SK-N-MC (cell line): ENCODE measurements around the gene TIGIT.

ENCODE experiments used
- DNase-seq: peaks from one replicate; pipeline ENCODE4 v3.0.0-alpha.2; 2011; ENCODE audit warnings: low read depth, low spot score
- H3K27ac ChIP-seq: fragments of 200-600 bp; sonication (generic); 2 replicates; pipeline ENCODE4 v1.5.1; 2016; ENCODE audit warnings: mixed run types
- H3K36me3 ChIP-seq: fragments of 200-600 bp; sonication (generic); 2 replicates; pipeline ENCODE4 v1.6.1; 2017; ENCODE audit warnings: antibody characterized with exemption, low read length, mixed read lengths; ENCODE audit not compliant: insufficient read depth
- H3K4me3 ChIP-seq: fragments of 200-600 bp; sonication (generic); 2 replicates; pipeline ENCODE4 v1.5.1; 2016
- H3K9ac ChIP-seq: fragments of 200-600 bp; sonication (generic); 2 replicates; pipeline ENCODE4 v1.8.0; 2017; ENCODE audit warnings: mixed run types, mixed read lengths; ENCODE audit not compliant: insufficient read length
- H3K9me3 ChIP-seq: fragments of 200-600 bp; sonication (generic); 2 replicates; pipeline ENCODE4 v1.6.1; 2017; ENCODE audit warnings: low read depth, mild to moderate bottlenecking, antibody characterized with exemption, low read length, moderate library complexity, mixed read lengths
- EZH2 ChIP-seq: fragments of 200-600 bp; sonication (generic); IDR thresholded peaks from one replicate; pipeline ENCODE4 v1.6.1; 2017; ENCODE audit warnings: antibody characterized with exemption
- FOXP2 ChIP-seq: optimal IDR thresholded peaks from 2 replicates; pipeline ENCODE3; 2011; ENCODE audit warnings: mild to moderate bottlenecking, moderate library complexity; ENCODE audit not compliant: insufficient read depth; ENCODE audit errors: extremely low read length, control extremely low read depth
- POLR2AphosphoS5 ChIP-seq: IDR thresholded peaks from 2 replicates; pipeline ENCODE4 v1.6.1; 2012; ENCODE audit warnings: mild to moderate bottlenecking, low read depth, low read length, borderline replicate concordance

TIGIT gene

DNA sequence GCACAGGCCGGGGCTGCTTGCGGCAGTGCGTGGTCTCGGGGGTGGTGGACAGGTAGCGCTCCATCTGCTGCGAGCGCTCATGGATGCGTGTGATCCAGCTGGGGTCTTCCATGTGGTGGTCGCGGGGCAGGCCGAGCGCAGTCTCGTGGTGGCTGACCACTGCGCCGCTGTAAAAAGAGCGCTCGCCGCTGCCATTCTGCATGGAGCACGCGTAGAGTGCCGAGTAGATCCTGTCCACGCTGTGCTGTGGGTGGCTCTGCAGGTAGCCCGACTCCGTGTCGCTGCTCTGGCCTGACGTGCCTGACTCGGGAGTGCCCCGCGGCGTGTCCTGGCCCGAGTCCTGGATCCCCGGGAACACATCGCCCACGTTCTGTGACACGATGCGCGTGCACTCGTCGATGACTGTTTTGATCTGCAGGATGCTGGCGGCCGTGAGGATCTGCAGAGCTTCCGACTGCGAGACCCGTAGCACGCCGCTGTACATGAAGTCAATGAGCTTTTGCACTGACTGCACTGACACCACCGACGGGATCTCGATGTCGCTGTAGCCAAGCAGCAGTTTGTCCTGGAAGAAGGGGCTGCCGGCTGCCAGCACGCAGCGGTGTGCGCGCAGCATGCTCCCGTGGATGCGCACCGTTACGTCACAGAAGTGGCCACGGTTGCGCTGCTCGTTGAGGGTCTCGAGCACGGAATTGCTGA is 57.4 kb downstream of the TIGIT start:
- no peak for DNase-seq
- no peak overlapping the region for H3K4me3 ChIP-seq
- TF ChIP-seq EZH2 (no peak), POLR2AphosphoS5 (no peak), FOXP2 (no peak)
- H3K27ac ChIP-seq, result no peak overlapping the region
- no peaks in the 10 kb centered on the region for H3K36me3 ChIP-seq
- no peaks in the 10 kb centered on the region for H3K9me3 ChIP-seq
- H3K9ac ChIP-seq, result no peak overlapping the region

DNA sequence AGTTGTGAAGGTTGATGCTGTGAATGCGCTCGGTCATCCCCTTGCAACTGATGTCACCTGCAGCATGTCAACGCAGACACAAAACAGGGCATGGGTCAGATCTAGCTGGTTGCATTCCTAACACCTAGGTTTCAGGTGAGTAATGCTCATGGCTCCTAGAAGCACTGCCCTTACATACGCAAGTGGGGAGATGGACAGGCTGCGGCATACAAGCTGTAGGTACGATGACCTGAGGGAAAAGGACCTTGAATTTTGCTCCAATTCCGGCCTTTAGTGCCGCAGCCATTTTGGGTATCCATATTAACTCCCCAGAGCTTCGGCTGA is 58.0 kb downstream of the TIGIT start:
- Histone ChIP-seq H3K36me3 (no peaks in the 10 kb centered on the region), H3K9ac (no peak overlapping the region), H3K9me3 (no peaks in the 10 kb centered on the region), H3K27ac (no peak overlapping the region), H3K4me3 (no peak overlapping the region)
- no peak for DNase-seq
- TF ChIP-seq POLR2AphosphoS5 (no peak), EZH2 (no peak), FOXP2 (no peak)

DNA sequence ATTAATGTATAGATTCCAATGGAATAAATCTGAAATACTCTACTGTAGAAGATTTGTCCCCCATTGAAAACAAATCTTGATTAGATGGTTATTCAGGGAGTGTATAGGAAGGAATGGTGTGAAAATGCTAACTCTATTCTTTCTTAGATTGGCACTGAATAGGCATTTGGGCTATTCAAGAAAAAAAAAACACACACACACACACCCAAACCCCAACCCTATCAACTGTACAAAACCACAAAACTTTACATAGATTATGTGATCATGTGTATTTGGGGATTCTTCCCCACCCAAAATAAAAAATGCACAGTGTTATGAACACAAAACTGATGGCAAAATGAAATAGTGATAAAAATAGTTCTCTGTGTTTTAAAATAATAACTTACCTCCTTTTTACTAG is 61.8 kb downstream of the TIGIT start:
- Histone ChIP-seq H3K9me3 (no peaks in the 10 kb centered on the region), H3K27ac (no peak overlapping the region), H3K36me3 (no peaks in the 10 kb centered on the region), H3K4me3 (no peak overlapping the region), H3K9ac (no peak overlapping the region)
- no peak for DNase-seq
- TF ChIP-seq FOXP2, result no peak
- TF ChIP-seq EZH2, result no peak
- TF ChIP-seq POLR2AphosphoS5, result no peak

DNA sequence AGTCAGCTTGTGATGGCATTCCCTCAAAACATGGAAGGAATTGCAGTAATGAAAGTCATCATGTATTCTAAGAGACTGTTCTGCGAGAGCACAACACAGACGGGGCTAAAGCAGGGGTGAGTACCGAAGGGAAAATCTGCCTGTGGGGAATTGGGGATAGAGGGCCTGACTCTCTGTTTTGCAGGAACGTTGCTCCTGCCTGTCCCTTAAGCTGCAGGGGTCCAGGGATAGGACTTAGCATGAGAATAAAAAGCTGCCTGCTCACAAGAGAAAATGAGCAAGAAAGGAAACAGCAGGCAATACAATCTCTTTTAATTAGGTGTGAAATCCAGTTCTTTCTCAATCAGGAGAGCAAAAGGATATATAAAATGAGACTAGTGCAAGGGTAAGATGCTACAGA is 62.2 kb downstream of the TIGIT start:
- no peak overlapping the region for H3K4me3 ChIP-seq
- no peaks in the 10 kb centered on the region for H3K36me3 ChIP-seq
- H3K27ac ChIP-seq, result no peak overlapping the region
- no peak overlapping the region for H3K9ac ChIP-seq
- no peak for DNase-seq
- H3K9me3 ChIP-seq, result no peaks in the 10 kb centered on the region
- no peak for TF ChIP-seq EZH2
- TF ChIP-seq FOXP2, result no peak
- TF ChIP-seq POLR2AphosphoS5, result no peak

DNA sequence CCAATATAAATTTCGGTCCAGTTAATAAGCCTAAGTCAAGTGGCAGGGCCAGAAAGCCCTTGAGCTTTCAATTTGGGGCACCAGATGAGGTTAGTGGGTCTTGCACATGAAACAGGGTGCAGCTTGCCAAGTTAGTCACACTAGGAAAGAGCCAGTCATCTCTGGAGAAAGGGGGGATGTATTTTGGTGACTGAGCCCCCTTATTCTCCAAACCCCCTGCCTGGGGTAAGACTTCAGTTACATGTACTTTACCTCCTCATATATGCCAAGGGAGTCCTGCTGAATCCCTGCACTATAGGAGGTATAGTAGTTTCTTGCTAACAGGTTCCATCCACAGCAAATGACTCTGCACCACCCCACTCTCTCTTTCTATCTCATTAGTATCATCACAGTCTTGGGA is 62.7 kb downstream of the TIGIT start:
- no peak overlapping the region for H3K27ac ChIP-seq
- H3K9me3 ChIP-seq, result no peaks in the 10 kb centered on the region
- no peaks in the 10 kb centered on the region for H3K36me3 ChIP-seq
- H3K4me3 ChIP-seq, result no peak overlapping the region
- TF ChIP-seq POLR2AphosphoS5 (no peak), FOXP2 (no peak), EZH2 (no peak)
- DNase-seq, result no peak
- no peak overlapping the region for H3K9ac ChIP-seq
